ENCODE measurements around the gene EN2.

EN2 gene

DNA sequence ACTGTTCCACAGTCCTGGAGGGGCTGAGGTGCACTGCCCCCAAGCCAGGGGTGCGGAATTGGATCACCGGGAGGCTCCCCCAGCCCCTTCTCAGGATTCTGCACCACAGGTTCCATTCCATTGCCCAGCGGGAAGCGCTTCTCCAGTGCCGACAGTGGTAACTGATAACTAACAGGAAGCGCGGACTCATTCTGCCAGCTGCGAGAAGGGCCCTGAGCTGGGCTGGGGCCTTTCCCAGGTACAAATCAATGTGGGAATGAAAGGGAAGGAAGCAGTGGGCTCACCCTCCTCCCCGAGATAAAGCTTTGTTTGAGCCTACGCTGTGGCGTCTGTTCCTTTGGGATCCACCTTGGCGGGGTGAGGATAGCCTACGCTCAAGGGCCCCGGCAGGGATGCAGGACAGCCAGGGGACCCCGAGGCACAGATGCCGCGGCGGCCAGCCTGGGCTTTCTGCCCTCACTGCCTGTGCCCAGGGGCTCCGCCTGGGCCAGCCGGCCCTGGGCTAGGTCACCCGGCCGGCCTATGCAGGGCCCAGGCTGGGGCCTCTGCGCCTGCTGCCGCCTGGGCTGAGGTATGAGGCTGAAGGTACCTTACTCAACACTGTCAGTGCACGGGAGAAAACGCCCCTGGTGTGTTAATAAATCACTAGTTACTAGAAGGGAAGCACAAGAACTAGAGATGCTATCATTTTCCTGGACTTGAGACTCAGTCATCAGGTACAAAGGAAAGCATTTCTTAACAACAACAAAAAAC, 39.4 kb downstream of the EN2 start:
- H3K27ac Mint-ChIP-seq = no peak overlapping the region
- no peaks in the 10 kb centered on the region for H3K36me3 Mint-ChIP-seq (ENCODE audit: low read depth)
- peaks cover 1% of the 10 kb centered on the region for H3K4me1 Mint-ChIP-seq (ENCODE audit: low read depth)
- H3K27me3 Mint-ChIP-seq (ENCODE audit: low read depth) = peaks cover 49% of the 10 kb centered on the region
- no peak overlapping the region for H3K4me3 Mint-ChIP-seq
- DNase-seq (ENCODE audit: low spot score) = no peak
- H3K9me3 Mint-ChIP-seq = no peaks in the 10 kb centered on the region

DNA sequence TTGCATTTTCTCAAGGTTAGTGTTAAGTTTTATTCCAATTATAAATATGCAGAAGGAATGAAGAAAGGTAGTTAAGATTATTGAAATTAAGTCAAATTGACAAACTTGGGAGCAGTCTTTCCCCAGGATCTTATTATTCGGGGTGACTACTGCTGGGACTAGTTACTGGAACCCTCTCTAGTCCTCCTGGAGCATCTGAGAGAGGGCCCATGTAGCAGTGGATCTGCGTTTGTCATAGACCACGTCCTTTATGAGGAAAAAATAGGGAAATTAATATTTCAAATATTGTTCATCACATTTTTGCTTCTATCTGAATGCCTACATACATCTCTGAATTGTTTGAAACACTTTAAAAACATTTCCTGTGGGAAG, 47.5 kb downstream of the EN2 start:
- peaks cover 1% of the 10 kb centered on the region for H3K36me3 Mint-ChIP-seq (ENCODE audit: low read depth)
- peaks cover 93% of the 10 kb centered on the region for H3K27me3 Mint-ChIP-seq (ENCODE audit: low read depth)
- no peaks in the 10 kb centered on the region for H3K9me3 Mint-ChIP-seq
- DNase-seq (ENCODE audit: low spot score) = no peak
- H3K27ac Mint-ChIP-seq = no peak overlapping the region
- peaks cover 17% of the 10 kb centered on the region for H3K4me1 Mint-ChIP-seq (ENCODE audit: low read depth)
- H3K4me3 Mint-ChIP-seq = no peak overlapping the region

- Mint-ChIP-seq H3K9me3 (no peaks in the 10 kb centered on the region), H3K36me3 (ENCODE audit: low read depth) (peaks cover 1% of the 10 kb centered on the region), H3K4me1 (ENCODE audit: low read depth) (peaks cover 17% of the 10 kb centered on the region), H3K27me3 (ENCODE audit: low read depth) (peaks cover 91% of the 10 kb centered on the region), H3K4me3 (no peak overlapping the region), H3K27ac (no peak overlapping the region)
- no peak for DNase-seq (ENCODE audit: low spot score)
Measured at GRCh38 chr7:155506854-155507337, 49.0 kb downstream of the EN2 start.

- no peaks in the 10 kb centered on the region for H3K9me3 Mint-ChIP-seq
- H3K4me3 Mint-ChIP-seq = no peak overlapping the region
- no peak for DNase-seq (ENCODE audit: low spot score)
- peaks cover 1% of the 10 kb centered on the region for H3K36me3 Mint-ChIP-seq (ENCODE audit: low read depth)
- H3K27me3 Mint-ChIP-seq (ENCODE audit: low read depth) = peaks cover 91% of the 10 kb centered on the region
- peaks cover 15% of the 10 kb centered on the region for H3K4me1 Mint-ChIP-seq (ENCODE audit: low read depth)
- H3K27ac Mint-ChIP-seq = no peak overlapping the region
Measured at GRCh38 chr7:155507576-155507975, 49.6 kb downstream of the EN2 start.

- peak overlapping the region; percentile 72 for H3K27ac Mint-ChIP-seq
- H3K27me3 Mint-ChIP-seq (ENCODE audit: low read depth) = peaks cover 90% of the 10 kb centered on the region
- H3K36me3 Mint-ChIP-seq (ENCODE audit: low read depth) = peaks cover 1% of the 10 kb centered on the region
- DNase-seq (ENCODE audit: low spot score) = no peak
- peak overlapping the region; percentile 47 for H3K4me3 Mint-ChIP-seq
- H3K9me3 Mint-ChIP-seq = no peaks in the 10 kb centered on the region
- peaks cover 15% of the 10 kb centered on the region for H3K4me1 Mint-ChIP-seq (ENCODE audit: low read depth)
Measured at GRCh38 chr7:155508376-155509358, 50.7 kb downstream of the EN2 start.

DNA sequence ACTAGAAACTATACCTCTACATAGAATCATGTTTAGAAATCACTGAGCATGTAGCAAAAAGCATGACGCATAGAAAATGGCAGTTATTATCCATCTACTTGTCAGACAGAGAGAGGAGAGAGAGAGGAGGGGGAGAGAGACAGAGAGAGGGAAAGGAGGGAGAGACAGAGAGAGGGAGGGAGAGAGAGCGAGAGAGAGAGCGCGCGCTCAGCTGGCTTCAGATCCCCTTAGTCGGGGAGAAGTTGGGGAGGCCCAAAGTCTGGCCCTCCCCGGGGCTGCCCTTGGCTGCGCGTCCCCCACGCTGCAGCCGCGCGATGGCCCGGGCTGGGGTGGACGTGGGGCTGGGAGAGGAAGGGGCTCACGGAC, 51.4 kb downstream of the EN2 start:
- H3K27ac Mint-ChIP-seq = peak overlapping the region; percentile 72

DNA sequence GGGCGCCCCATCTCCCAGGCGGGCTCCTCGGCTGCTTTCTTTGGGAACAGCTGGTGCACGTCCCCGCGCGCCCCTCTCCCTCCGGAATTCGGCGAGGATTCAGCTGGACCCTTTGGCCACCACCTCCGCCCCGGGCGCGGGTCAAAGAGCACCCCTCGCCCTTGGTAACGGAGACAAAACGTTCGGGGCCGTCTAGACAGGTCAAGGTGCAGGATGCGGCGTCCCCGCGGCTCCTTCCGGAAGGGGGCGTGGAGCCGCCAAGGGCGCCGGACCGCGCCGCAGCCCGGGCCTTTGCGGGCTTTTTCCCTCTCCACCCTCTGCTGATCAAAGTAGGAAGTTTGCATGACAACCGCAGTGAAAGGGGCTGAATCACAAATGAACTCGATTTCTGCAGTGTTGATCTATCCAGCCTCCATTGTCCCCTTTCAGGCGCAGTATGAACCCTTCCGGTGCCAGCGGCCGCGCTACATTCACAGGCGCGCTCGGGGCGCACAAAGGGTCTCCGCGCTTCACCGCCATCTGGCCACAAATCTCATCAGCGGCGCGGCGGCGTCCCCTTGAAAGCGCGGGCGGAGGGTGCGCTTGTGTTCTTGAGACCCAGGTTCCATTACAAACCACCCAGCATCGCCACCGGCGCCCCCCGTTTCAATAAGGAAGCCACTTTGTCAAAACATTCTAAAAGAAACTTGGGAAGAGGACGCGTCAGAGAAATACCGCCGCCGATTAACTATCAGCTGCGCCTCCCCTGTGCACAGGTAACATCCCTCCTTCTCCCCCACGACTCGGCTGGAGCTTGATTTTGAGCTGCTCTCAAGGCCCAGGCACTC, 52.0 kb downstream of the EN2 start:
- H3K36me3 Mint-ChIP-seq (ENCODE audit: low read depth) = peaks cover 1% of the 10 kb centered on the region
- peaks cover 15% of the 10 kb centered on the region for H3K4me1 Mint-ChIP-seq (ENCODE audit: low read depth)

More for the DNA sequence above, 51.4 kb downstream of the EN2 start:
- Mint-ChIP-seq H3K27me3 (ENCODE audit: low read depth) (peaks cover 89% of the 10 kb centered on the region), H3K4me1 (ENCODE audit: low read depth) (peaks cover 15% of the 10 kb centered on the region), H3K36me3 (ENCODE audit: low read depth) (peaks cover 1% of the 10 kb centered on the region), H3K4me3 (peak overlapping the region; percentile 47), H3K9me3 (no peaks in the 10 kb centered on the region)
- DNase-seq (ENCODE audit: low spot score) = no peak

DNA sequence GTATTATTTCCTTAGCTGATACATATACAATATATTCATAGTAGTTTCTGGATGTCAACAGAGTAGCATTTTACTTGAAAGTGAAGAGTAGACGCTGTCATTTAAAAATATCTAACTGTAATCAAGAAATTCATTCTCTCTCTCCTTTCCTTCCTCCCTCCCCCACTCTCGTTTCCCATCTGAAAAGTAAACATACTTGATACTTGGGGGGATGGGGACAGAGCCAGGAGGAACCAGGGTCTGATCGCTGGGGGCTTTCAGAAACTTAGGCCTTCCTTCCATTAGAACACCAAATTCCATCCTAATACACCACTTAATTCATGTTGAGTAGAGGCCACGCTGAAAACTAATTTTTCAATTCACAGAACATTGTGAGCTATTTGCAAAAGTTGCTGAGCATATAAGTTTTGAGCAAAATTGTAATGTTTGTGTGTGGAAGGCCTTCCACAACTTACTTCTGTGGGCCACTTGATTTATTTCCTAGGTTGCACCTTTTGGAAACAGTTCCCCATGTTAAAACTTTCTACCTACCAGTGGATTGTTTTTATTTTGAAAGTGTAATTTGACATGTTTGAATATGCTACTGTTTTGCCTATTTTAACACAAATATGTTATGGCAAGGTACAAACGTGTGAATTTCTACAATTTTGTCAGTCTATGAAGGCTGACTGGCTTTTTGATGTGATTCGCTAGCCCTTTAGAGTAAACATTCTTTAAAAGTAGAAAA, 53.2 kb downstream of the EN2 start:
- Mint-ChIP-seq H3K9me3 (no peaks in the 10 kb centered on the region), H3K4me1 (ENCODE audit: low read depth) (peaks cover 15% of the 10 kb centered on the region), H3K36me3 (ENCODE audit: low read depth) (peaks cover 1% of the 10 kb centered on the region), H3K27ac (no peak overlapping the region), H3K4me3 (no peak overlapping the region), H3K27me3 (ENCODE audit: low read depth) (peaks cover 80% of the 10 kb centered on the region)
- no peak for DNase-seq (ENCODE audit: low spot score)

More for the DNA sequence above, 52.0 kb downstream of the EN2 start:
- Mint-ChIP-seq H3K9me3 (no peaks in the 10 kb centered on the region), H3K27ac (peak overlapping the region; percentile 62), H3K27me3 (ENCODE audit: low read depth) (peaks cover 85% of the 10 kb centered on the region), H3K4me3 (peak overlapping the region; percentile 50)
- DNase-seq (ENCODE audit: low spot score) = no peak

DNA sequence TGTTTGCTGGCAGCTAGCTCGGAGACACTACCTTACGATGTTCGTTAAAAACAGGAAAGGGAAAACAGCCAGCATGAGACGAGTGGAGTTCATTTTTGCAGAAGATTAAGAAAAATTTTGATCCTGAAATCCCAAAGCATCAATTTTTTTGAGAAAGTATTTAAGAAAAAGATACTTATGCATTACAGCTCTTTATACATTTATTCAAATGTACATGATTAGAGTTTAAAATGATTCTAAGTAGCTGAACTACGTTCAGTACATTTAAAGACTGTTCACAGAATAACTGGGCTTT, 53.7 kb downstream of the EN2 start:
- no peak overlapping the region for H3K27ac Mint-ChIP-seq
- H3K36me3 Mint-ChIP-seq (ENCODE audit: low read depth) = peaks cover 1% of the 10 kb centered on the region
- peaks cover 76% of the 10 kb centered on the region for H3K27me3 Mint-ChIP-seq (ENCODE audit: low read depth)
- H3K9me3 Mint-ChIP-seq = no peaks in the 10 kb centered on the region
- no peak for DNase-seq (ENCODE audit: low spot score)
- H3K4me3 Mint-ChIP-seq = no peak overlapping the region
- H3K4me1 Mint-ChIP-seq (ENCODE audit: low read depth) = peaks cover 15% of the 10 kb centered on the region

DNA sequence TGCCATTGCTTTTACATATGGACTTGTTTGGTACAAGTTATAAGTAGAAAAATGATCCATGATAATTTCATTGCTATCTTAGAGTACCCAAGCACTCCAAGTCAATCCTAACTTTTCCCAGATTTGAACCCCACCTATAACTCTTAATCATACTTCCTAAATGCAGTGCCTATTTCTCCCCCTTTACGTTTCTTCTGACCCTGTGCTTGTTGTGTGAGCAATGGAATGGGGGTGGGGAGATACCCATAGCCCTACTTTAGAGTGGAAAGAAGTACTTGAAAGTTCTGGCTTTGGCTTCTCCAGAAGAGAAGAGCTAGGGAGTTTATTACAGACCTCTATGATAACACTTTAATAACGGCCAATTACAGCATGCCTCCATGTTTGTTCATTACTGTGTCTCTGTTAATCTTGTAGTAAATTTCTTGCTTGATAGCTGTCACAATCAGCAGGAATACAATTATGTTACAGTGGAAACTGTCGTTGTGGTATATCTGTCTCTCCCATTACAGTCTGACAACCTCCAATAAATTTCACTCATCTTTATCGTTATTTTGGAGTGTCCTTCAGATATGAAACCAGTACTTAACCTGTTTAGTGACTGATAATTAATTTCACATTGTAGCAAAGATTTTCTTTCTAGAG, 54.4 kb downstream of the EN2 start:
- H3K27me3 Mint-ChIP-seq (ENCODE audit: low read depth) = peaks cover 69% of the 10 kb centered on the region
- H3K27ac Mint-ChIP-seq = no peak overlapping the region
- peaks cover 11% of the 10 kb centered on the region for H3K4me1 Mint-ChIP-seq (ENCODE audit: low read depth)
- no peak overlapping the region for H3K4me3 Mint-ChIP-seq
- DNase-seq (ENCODE audit: low spot score) = no peak
- peaks cover 1% of the 10 kb centered on the region for H3K36me3 Mint-ChIP-seq (ENCODE audit: low read depth)
- no peaks in the 10 kb centered on the region for H3K9me3 Mint-ChIP-seq

GRCh38 chr7:155513543-155514285, 55.8 kb downstream of the EN2 start:
- Mint-ChIP-seq H3K27me3 (ENCODE audit: low read depth) (peaks cover 62% of the 10 kb centered on the region), H3K36me3 (ENCODE audit: low read depth) (peaks cover 1% of the 10 kb centered on the region), H3K9me3 (no peaks in the 10 kb centered on the region), H3K27ac (no peak overlapping the region), H3K4me3 (no peak overlapping the region), H3K4me1 (ENCODE audit: low read depth) (peaks cover 9% of the 10 kb centered on the region)
- no peak for DNase-seq (ENCODE audit: low spot score)

DNA sequence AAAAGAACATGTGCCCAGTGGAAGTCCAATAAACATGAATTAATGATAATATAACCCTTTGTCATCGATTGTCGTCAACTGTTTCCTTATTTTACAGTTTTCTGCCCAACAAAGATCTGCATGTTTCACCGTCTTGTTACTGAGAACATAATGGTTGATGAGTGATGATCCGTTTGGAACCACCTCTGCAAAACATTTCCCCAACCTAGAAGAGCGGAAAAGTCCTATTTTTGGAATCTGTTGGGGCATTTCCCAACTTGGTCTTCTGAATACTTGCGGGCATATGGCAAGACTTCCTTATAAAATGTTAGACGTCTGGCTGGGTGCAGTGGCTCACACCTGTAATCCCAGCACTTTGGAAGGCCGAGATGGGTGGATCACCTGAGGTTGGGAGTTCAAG, 56.4 kb downstream of the EN2 start:
- H3K27me3 Mint-ChIP-seq (ENCODE audit: low read depth) = peaks cover 57% of the 10 kb centered on the region
- no peaks in the 10 kb centered on the region for H3K9me3 Mint-ChIP-seq
- peaks cover under 1% of the 10 kb centered on the region for H3K36me3 Mint-ChIP-seq (ENCODE audit: low read depth)
- H3K4me3 Mint-ChIP-seq = no peak overlapping the region
- H3K4me1 Mint-ChIP-seq (ENCODE audit: low read depth) = peaks cover 5% of the 10 kb centered on the region
- no peak for DNase-seq (ENCODE audit: low spot score)
- H3K27ac Mint-ChIP-seq = no peak overlapping the region
